ENCODE results near the gene MYRFL. TPM values are rescaled to one million over a fixed set of nuclear protein-coding genes. Genes with fewer than 3 reads are reported as not detected.
A peak's percentile ranks its signal among the peaks of the same experiment; 100 is the strongest.

The MYRFL gene
- total RNA-seq, 4 donors from 2014 or later = not detected

DNA sequence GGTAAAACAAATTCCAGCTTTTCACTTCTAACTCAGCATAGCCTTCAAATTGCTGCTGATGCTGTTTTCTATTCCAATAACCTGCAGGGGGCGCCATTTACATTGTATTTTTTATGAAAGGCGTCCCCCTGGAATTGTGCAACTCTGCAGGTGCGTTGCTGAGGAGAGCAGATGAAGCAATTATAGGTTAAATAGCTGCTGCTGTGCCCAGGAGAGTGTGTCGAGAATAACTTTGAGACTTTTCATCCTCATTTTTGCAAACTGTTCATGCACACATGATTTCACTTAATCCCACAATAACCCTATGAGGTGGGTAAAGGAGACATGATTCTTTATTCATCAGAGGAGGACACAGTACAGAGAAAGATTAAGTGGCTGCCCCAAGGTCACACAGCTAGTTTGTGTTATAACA lies 75.7 kb downstream of the MYRFL start:
- TF ChIP-seq, protein P1, sequence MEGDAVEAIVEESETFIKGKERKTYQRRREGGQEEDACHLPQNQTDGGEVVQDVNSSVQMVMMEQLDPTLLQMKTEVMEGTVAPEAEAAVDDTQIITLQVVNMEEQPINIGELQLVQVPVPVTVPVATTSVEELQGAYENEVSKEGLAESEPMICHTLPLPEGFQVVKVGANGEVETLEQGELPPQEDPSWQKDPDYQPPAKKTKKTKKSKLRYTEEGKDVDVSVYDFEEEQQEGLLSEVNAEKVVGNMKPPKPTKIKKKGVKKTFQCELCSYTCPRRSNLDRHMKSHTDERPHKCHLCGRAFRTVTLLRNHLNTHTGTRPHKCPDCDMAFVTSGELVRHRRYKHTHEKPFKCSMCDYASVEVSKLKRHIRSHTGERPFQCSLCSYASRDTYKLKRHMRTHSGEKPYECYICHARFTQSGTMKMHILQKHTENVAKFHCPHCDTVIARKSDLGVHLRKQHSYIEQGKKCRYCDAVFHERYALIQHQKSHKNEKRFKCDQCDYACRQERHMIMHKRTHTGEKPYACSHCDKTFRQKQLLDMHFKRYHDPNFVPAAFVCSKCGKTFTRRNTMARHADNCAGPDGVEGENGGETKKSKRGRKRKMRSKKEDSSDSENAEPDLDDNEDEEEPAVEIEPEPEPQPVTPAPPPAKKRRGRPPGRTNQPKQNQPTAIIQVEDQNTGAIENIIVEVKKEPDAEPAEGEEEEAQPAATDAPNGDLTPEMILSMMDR (IDR thresholded peaks at IDR 0.05) = peak; percentile 68 to 78 (median 78)
- TF ChIP-seq POLR2A (IDR thresholded peaks at IDR 0.05; ENCODE audit: low read depth) = no peak
- peak in 1 of 2 donors; percentile 8 for TF ChIP-seq POLR2AphosphoS5 (IDR thresholded peaks at IDR 0.05)
- Histone ChIP-seq H3K4me3 (no peak overlapping the region), H3K9me3 (no peaks in the 10 kb centered on the region), H3K27me3 (no peaks in the 10 kb centered on the region), H3K27ac (replicated peaks in 1 of 4) (no peak overlapping the region), H3K36me3 (no peaks in the 10 kb centered on the region), H3K4me1 (peaks cover 0 to 8% (median 2%) of the 10 kb centered on the region in 4 donors)
- intact Hi-C loops (cut with DNase I) = loop anchor here (1.0 to 5.0 kb wide), 2 partner anchors 462 to 677 kb away; no protein-coding TSS in a partner anchor
- 1% methylated on average over 4 of the region's 4 CpGs for WGBS
- no peak for DNase-seq (ENCODE audit: extremely low spot score)

DNA sequence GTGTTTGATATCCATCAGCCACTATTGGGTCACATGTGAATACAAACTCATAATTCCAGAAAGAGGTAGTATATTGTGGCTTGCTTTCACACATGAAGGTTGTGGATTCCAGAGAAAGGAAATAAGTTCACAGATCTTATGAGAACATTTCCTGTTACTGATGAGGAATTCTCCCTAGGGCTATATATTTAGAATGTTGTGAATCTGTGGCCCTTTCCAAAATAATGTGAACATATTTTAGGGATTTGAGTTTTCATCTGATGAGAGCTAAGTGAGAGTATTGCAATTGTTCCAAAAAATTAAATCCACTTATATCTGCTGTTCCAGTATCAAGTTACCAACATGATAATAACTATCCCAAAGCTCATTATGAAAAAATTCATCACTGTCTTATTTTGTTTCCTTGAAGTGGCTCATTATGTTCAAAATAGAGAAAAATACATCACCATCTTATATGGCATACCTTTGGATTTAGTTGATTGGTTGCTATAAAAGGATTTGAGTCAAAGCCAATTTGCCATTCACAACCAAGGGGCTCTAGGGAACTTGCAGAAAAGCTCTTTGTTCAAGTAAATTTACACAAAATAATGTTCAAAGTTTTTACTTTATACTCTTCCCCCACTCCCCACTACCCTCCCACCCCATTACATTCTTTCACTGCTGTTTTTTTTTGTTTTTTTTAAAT lies 76.3 kb downstream of the MYRFL start:
- no peak for DNase-seq (ENCODE audit: extremely low spot score)
- Histone ChIP-seq H3K27ac (replicated peaks in 1 of 4) (no peak overlapping the region), H3K4me1 (peaks cover 0 to 8% (median 2%) of the 10 kb centered on the region in 4 donors), H3K4me3 (no peak overlapping the region), H3K9me3 (no peaks in the 10 kb centered on the region), H3K36me3 (no peaks in the 10 kb centered on the region), H3K27me3 (no peaks in the 10 kb centered on the region)
- intact Hi-C loops (cut with DNase I) = loop anchor here (5.0 kb wide), 1 partner anchor 461 kb away; no protein-coding TSS in a partner anchor
- TF ChIP-seq, protein P1 (IDR thresholded peaks at IDR 0.05) = no peak
- TF ChIP-seq EP300 (IDR thresholded peaks at IDR 0.05) (no peak), POLR2AphosphoS5 (IDR thresholded peaks at IDR 0.05) (no peak), POLR2A (IDR thresholded peaks at IDR 0.05; ENCODE audit: low read depth) (no peak)

DNA sequence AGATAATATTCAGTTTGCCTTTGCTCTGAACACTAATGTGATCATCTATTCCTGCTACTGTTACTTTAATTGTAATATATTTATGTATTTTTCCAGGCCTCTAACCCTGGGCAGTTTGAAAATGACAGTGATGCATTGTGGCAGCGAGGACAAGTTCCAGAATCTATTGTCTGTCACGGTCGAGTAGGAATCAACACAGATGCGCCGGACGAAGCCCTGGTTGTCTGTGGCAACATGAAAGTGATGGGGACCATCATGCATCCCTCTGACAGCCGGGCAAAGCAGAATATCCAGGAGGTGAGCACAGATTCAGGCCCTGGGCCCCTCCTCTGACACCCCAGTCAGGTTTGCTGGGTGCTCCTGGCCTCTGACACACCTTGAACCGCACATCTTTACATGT lies 78.5 kb downstream of the MYRFL start:
- H3K4me1 ChIP-seq = peaks cover 0 to 3% (median 0%) of the 10 kb centered on the region in 4 donors
- H3K9me3 ChIP-seq = no peaks in the 10 kb centered on the region
- TF ChIP-seq POLR2AphosphoS5 (IDR thresholded peaks at IDR 0.05) = no peak
- TF ChIP-seq, protein P1 (IDR thresholded peaks at IDR 0.05) = no peak
- no peak for TF ChIP-seq EP300 (IDR thresholded peaks at IDR 0.05)
- TF ChIP-seq POLR2A (IDR thresholded peaks at IDR 0.05; ENCODE audit: low read depth) = no peak
- no peak for DNase-seq (ENCODE audit: extremely low spot score)
- 84% methylated on average over 8 of the region's 8 CpGs for whole genome bisulfite sequencing
- H3K27me3 ChIP-seq = no peaks in the 10 kb centered on the region
- H3K4me3 ChIP-seq = no peak overlapping the region
- intact Hi-C loops (cut with DNase I) = loop anchor here (5.0 kb wide), 1 partner anchor 459 kb away; no protein-coding TSS in a partner anchor
- H3K36me3 ChIP-seq = no peaks in the 10 kb centered on the region
- no peak overlapping the region for H3K27ac ChIP-seq (replicated peaks in 1 of 4)

DNA sequence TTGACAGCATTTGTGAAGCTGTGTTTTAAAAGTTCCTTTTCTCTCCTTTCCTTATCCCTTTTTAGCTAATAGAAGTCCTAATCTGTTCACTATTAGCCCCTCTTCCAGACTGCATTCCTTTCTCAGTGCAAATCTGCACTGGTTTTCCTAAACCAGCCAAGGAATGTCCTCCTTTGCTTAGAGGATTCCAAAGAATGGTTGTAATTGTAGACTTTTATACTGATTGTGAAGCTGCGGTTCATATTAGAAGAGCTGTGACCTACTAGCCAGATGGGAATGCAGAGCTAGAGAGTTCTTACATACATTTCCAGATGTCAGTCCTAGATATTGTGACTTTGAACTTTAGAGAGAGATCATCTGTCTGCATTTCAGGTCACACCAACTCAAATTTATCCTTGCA lies 79.8 kb downstream of the MYRFL start:
- no peaks in the 10 kb centered on the region for H3K36me3 ChIP-seq
- H3K27me3 ChIP-seq = no peaks in the 10 kb centered on the region
- intact Hi-C loops (cut with DNase I) = loop anchor here (5.0 kb wide), 1 partner anchor 458 kb away; no protein-coding TSS in a partner anchor
- TF ChIP-seq POLR2AphosphoS5 (IDR thresholded peaks at IDR 0.05) (no peak), POLR2A (IDR thresholded peaks at IDR 0.05; ENCODE audit: low read depth) (no peak), EP300 (IDR thresholded peaks at IDR 0.05) (no peak)
- TF ChIP-seq, protein P1 (IDR thresholded peaks at IDR 0.05) = no peak
- no peaks in the 10 kb centered on the region for H3K9me3 ChIP-seq
- 28% methylated on average over 1 of the region's 1 CpG for WGBS
- DNase-seq (ENCODE audit: extremely low spot score) = no peak
- H3K4me3 ChIP-seq = no peak overlapping the region
- peaks cover 0 to 3% (median 0%) of the 10 kb centered on the region in 4 donors for H3K4me1 ChIP-seq
- H3K27ac ChIP-seq (replicated peaks in 1 of 4) = no peak overlapping the region
